MG63 (cell line): ENCODE data around the gene PSMD9. TPM values are rescaled to one million over a fixed set of nuclear protein-coding genes. Genes with fewer than 3 reads are reported as not detected.
"Not testable (repeated sequence)": the region's sequence is repeated elsewhere in the genome, so short reads cannot be mapped to it uniquely, and the experiment has no call there.

Source experiments
- DNase-seq: peaks from one replicate; pipeline ENCODE4 v3.0.0-alpha.2; 2020
- H3K27me3 ChIP-seq: fragments of 250-450 bp; sonication (Bioruptor Pico); 2 replicates; pipeline ENCODE4 v1.5.1; 2020; ENCODE audit warnings: mild to moderate bottlenecking, moderate library complexity
- H3K36me3 ChIP-seq: fragments of 250-450 bp; sonication (Bioruptor Pico); 2 replicates; pipeline ENCODE4 v1.5.1; 2020; ENCODE audit warnings: mild to moderate bottlenecking, moderate library complexity
- H3K4me3 ChIP-seq: fragments of 250-450 bp; sonication (Bioruptor Pico); 2 replicates; pipeline ENCODE4 v1.5.1; 2020; ENCODE audit warnings: mild to moderate bottlenecking, moderate library complexity
- H3K9me3 ChIP-seq: fragments of 250-450 bp; sonication (Bioruptor Pico); 2 replicates; pipeline ENCODE4 v1.5.1; 2020; ENCODE audit warnings: mild to moderate bottlenecking, moderate library complexity
- total RNA-seq: library from RNA; depleted of rRNA; stranded (reverse); fragments of >200 nt; shearing (Covaris generic); gene quantifications from 2 replicates; pipeline ENCODE4 v1.2.3, GENCODE V29; 2014; ENCODE audit warnings: low replicate concordance; rRNA removed

PSMD9 gene
- total RNA-seq = 66.6 and 117 TPM in 2 replicates

GRCh38 chr12:121888478-121889273 is at the start of gene PSMD9:
Gene PSMD9 (plus strand): TSS chr12:121888790. CDS start chr12:121888857, 67 bp downstream.
- peak; percentile 97 for DNase-seq
- Histone ChIP-seq H3K36me3 (peaks cover 4% of the 10 kb centered on the region; the same call in 1 of the 2 replicates), H3K9me3 (no peaks in the 10 kb centered on the region), H3K27me3 (no peaks in the 10 kb centered on the region), H3K4me3 (peak within 1 kb of the TSS; percentile 90)

- peak overlapping the region; percentile 50 for H3K4me3 ChIP-seq
- no peaks in the 10 kb centered on the region for H3K36me3 ChIP-seq
- DNase-seq = peak; percentile 97
- no peaks in the 10 kb centered on the region for H3K27me3 ChIP-seq
- no peaks in the 10 kb centered on the region for H3K9me3 ChIP-seq
Observed at GRCh38 chr12:121839106-121839992, 49.2 kb upstream of the PSMD9 start.

GRCh38 chr12:121839993-121840761 is 48.4 kb upstream of the PSMD9 start:
- peak overlapping the region; percentile 50 for H3K4me3 ChIP-seq
- H3K27me3 ChIP-seq = no peaks in the 10 kb centered on the region
- no peak for DNase-seq
- H3K36me3 ChIP-seq = no peaks in the 10 kb centered on the region
- no peaks in the 10 kb centered on the region for H3K9me3 ChIP-seq

GRCh38 chr12:121843236-121843982 is 45.2 kb upstream of the PSMD9 start:
- no peaks in the 10 kb centered on the region for H3K36me3 ChIP-seq
- H3K27me3 ChIP-seq = no peaks in the 10 kb centered on the region
- H3K4me3 ChIP-seq = no peak overlapping the region
- no peaks in the 10 kb centered on the region for H3K9me3 ChIP-seq
- DNase-seq = no peak

GRCh38 chr12:121845701-121846100 is 42.9 kb upstream of the PSMD9 start:
- Histone ChIP-seq H3K9me3 (no peaks in the 10 kb centered on the region), H3K36me3 (no peaks in the 10 kb centered on the region), H3K27me3 (no peaks in the 10 kb centered on the region), H3K4me3 (no peak overlapping the region)
- DNase-seq = no peak

GRCh38 chr12:121849211-121849610 is 39.4 kb upstream of the PSMD9 start:
- no peak overlapping the region for H3K4me3 ChIP-seq
- no peaks in the 10 kb centered on the region for H3K36me3 ChIP-seq
- no peak for DNase-seq
- H3K27me3 ChIP-seq = no peaks in the 10 kb centered on the region
- no peaks in the 10 kb centered on the region for H3K9me3 ChIP-seq

GRCh38 chr12:121849665-121850064 is 38.9 kb upstream of the PSMD9 start:
- DNase-seq = no peak
- H3K36me3 ChIP-seq = no peaks in the 10 kb centered on the region
- H3K4me3 ChIP-seq = no peak overlapping the region

GRCh38 chr12:121852392-121852791 is 36.2 kb upstream of the PSMD9 start:
- not testable (repeated sequence) for H3K27me3 ChIP-seq, DNase-seq, H3K9me3 ChIP-seq, H3K4me3 ChIP-seq, H3K36me3 ChIP-seq

More at GRCh38 chr12:121849665-121850064, 38.9 kb upstream of the PSMD9 start:
- Histone ChIP-seq H3K9me3 (no peaks in the 10 kb centered on the region), H3K27me3 (no peaks in the 10 kb centered on the region)

- no peak for DNase-seq
- no peak overlapping the region for H3K4me3 ChIP-seq
- no peaks in the 10 kb centered on the region for H3K9me3 ChIP-seq
- H3K27me3 ChIP-seq = no peaks in the 10 kb centered on the region
- no peaks in the 10 kb centered on the region for H3K36me3 ChIP-seq
Observed at GRCh38 chr12:121857322-121858246, 31.0 kb upstream of the PSMD9 start.

GRCh38 chr12:121858318-121858661 is 30.3 kb upstream of the PSMD9 start:
- Histone ChIP-seq H3K27me3 (no peaks in the 10 kb centered on the region), H3K9me3 (no peaks in the 10 kb centered on the region), H3K4me3 (no peak overlapping the region), H3K36me3 (no peaks in the 10 kb centered on the region)
- DNase-seq = no peak

GRCh38 chr12:121858662-121859572 is 29.7 kb upstream of the PSMD9 start, which contains the start of gene HPD:
Gene HPD (minus strand): TSS chr12:121858859. CDS start chr12:121858823, 36 bp downstream.
- DNase-seq = peak; percentile 71
- Histone ChIP-seq H3K4me3 (no peak within 1 kb of the TSS), H3K9me3 (no peaks in the 10 kb centered on the region), H3K27me3 (no peaks in the 10 kb centered on the region), H3K36me3 (no peaks in the 10 kb centered on the region)

GRCh38 chr12:121860257-121860656 is 28.3 kb upstream of the PSMD9 start:
- DNase-seq = no peak
- Histone ChIP-seq H3K4me3 (no peak overlapping the region), H3K9me3 (no peaks in the 10 kb centered on the region), H3K36me3 (no peaks in the 10 kb centered on the region), H3K27me3 (no peaks in the 10 kb centered on the region)

- not testable (repeated sequence) for H3K9me3 ChIP-seq, H3K27me3 ChIP-seq, H3K4me3 ChIP-seq, H3K36me3 ChIP-seq, DNase-seq
Observed at GRCh38 chr12:121860699-121861098, 27.9 kb upstream of the PSMD9 start.

- DNase-seq = no peak
- Histone ChIP-seq H3K27me3 (no peaks in the 10 kb centered on the region), H3K9me3 (no peaks in the 10 kb centered on the region), H3K4me3 (no peak overlapping the region), H3K36me3 (no peaks in the 10 kb centered on the region)
Observed at GRCh38 chr12:121861636-121862254, 26.8 kb upstream of the PSMD9 start.
